Measurements from ENCODE around the gene BCL2L15.

The BCL2L15 gene

DNA sequence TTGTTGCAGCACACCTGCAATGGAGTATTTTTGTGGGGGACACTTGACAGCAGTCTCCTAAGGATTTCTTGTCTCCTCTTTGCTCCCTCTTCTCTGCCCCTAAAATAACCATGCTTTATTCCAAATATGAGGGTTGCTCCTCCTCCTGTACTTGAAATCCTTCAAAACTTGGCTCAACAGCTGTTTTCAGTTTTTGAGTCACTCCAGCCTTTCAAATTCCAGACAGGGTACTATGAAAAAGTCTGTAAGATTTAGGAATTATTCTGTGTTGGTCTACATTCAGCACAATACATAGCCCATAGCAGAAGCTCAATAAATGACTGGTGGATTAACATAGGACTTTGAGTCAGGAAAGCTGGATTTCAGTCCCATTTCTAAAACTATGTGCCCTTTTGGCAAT is 11.7 kb upstream of the BCL2L15 start:
- DNase-seq: no peak

GRCh38 chr1:113898241-113898814 is 10.9 kb upstream of the BCL2L15 start:
- Histone ChIP-seq H3K79me1 (ENCODE audit: low read length) (no peaks in the 10 kb centered on the region), H2BK120ac (ENCODE audit: insufficient read depth, low read length, poor library complexity) (no peak overlapping the region), H4K8ac (ENCODE audit: low read depth, low read length) (no peak overlapping the region), H3K23ac (ENCODE audit: low read length) (no peak overlapping the region), H3K36me3 (ENCODE audit: control insufficient read depth in 1 of 2, insufficient read depth in 2 of 2, low read length in 2 of 2) (peaks cover 2 to 17% of the 10 kb centered on the region in 2 experiments), H3K27ac (ENCODE audit: low read depth, low read length) (no peak overlapping the region), H4K12ac (ENCODE audit: low read depth, low read length) (no peak overlapping the region), H3K4me1 (ENCODE audit: control insufficient read depth in 1 of 2, insufficient read depth in 2 of 2, low read length in 2 of 2) (no peaks in the 10 kb centered on the region), H2AK5ac (ENCODE audit: low read length) (no peak overlapping the region), H2AFZ (ENCODE audit: insufficient read depth, low read length, poor library complexity) (no peak overlapping the region), H4K91ac (ENCODE audit: low read depth, low read length) (no peak overlapping the region), H3K4me3 (ENCODE audit: low read depth, low read length) (no peak overlapping the region), H3K4me2 (ENCODE audit: low read length) (no peak overlapping the region), H3K27me3 (ENCODE audit: insufficient read depth, low read length) (no peaks in the 10 kb centered on the region), H3K18ac (ENCODE audit: low read length) (no peak overlapping the region), H2BK5ac (ENCODE audit: low read depth, low read length, poor library complexity) (no peak overlapping the region), H3K79me2 (ENCODE audit: control insufficient read depth, insufficient read depth, low read length, poor library complexity) (no peaks in the 10 kb centered on the region), H3K9me3 (ENCODE audit: insufficient read depth, low read depth, low read length) (no peaks in the 10 kb centered on the region), H3K4ac (ENCODE audit: low read depth, low read length) (no peak overlapping the region), H3K14ac (ENCODE audit: low read length) (no peak overlapping the region), H2BK12ac (ENCODE audit: low read length) (no peak overlapping the region), H3K9ac (ENCODE audit: low read length) (no peak overlapping the region)
- DNase-seq: no peak
- no CpG with 5 or more reads among the region's 1 CpG for WGBS (ENCODE audit: extremely low coverage, insufficient coverage, insufficient read length)

More for the DNA sequence above, 11.7 kb upstream of the BCL2L15 start:
- H4K91ac ChIP-seq (ENCODE audit: low read depth, low read length): no peak overlapping the region
- H3K4me1 ChIP-seq (ENCODE audit: control insufficient read depth in 1 of 2, insufficient read depth in 2 of 2, low read length in 2 of 2): peaks cover 0 to 2% of the 10 kb centered on the region in 2 experiments
- no peaks in the 10 kb centered on the region for H3K79me1 ChIP-seq (ENCODE audit: low read length)
- no peak overlapping the region for H3K4ac ChIP-seq (ENCODE audit: low read depth, low read length)
- H2BK12ac ChIP-seq (ENCODE audit: low read length): no peak overlapping the region
- H3K14ac ChIP-seq (ENCODE audit: low read length): no peak overlapping the region
- no peaks in the 10 kb centered on the region for H3K9me3 ChIP-seq (ENCODE audit: insufficient read depth, low read depth, low read length)
- no peak overlapping the region for H4K8ac ChIP-seq (ENCODE audit: low read depth, low read length)
- no peak overlapping the region for H2AFZ ChIP-seq (ENCODE audit: insufficient read depth, low read length, poor library complexity)
- H3K18ac ChIP-seq (ENCODE audit: low read length): no peak overlapping the region
- H3K23ac ChIP-seq (ENCODE audit: low read length): no peak overlapping the region
- no peak overlapping the region for H3K9ac ChIP-seq (ENCODE audit: low read length)
- no peak overlapping the region for H3K4me3 ChIP-seq (ENCODE audit: low read depth, low read length)
- H3K36me3 ChIP-seq (ENCODE audit: control insufficient read depth in 1 of 2, insufficient read depth in 2 of 2, low read length in 2 of 2): peaks cover 2 to 17% of the 10 kb centered on the region in 2 experiments
- no peak overlapping the region for H2AK5ac ChIP-seq (ENCODE audit: low read length)
- H2BK5ac ChIP-seq (ENCODE audit: low read depth, low read length, poor library complexity): no peak overlapping the region
- H3K79me2 ChIP-seq (ENCODE audit: control insufficient read depth, insufficient read depth, low read length, poor library complexity): no peaks in the 10 kb centered on the region
- no peak overlapping the region for H3K4me2 ChIP-seq (ENCODE audit: low read length)
- H2BK120ac ChIP-seq (ENCODE audit: insufficient read depth, low read length, poor library complexity): no peak overlapping the region
- no peak overlapping the region for H4K12ac ChIP-seq (ENCODE audit: low read depth, low read length)
- no peak overlapping the region for H3K27ac ChIP-seq (ENCODE audit: low read depth, low read length)
- H3K27me3 ChIP-seq (ENCODE audit: insufficient read depth, low read length): no peaks in the 10 kb centered on the region

- Histone ChIP-seq H3K36me3 (ENCODE audit: control insufficient read depth in 1 of 2, insufficient read depth in 2 of 2, low read length in 2 of 2) (peaks cover 2 to 13% of the 10 kb centered on the region in 2 experiments), H3K4ac (ENCODE audit: low read depth, low read length) (no peak overlapping the region), H2BK5ac (ENCODE audit: low read depth, low read length, poor library complexity) (no peak overlapping the region), H3K27me3 (ENCODE audit: insufficient read depth, low read length) (no peaks in the 10 kb centered on the region), H3K4me2 (ENCODE audit: low read length) (no peak overlapping the region), H4K12ac (ENCODE audit: low read depth, low read length) (no peak overlapping the region), H3K79me1 (ENCODE audit: low read length) (no peaks in the 10 kb centered on the region), H2BK120ac (ENCODE audit: insufficient read depth, low read length, poor library complexity) (no peak overlapping the region), H4K91ac (ENCODE audit: low read depth, low read length) (no peak overlapping the region), H3K27ac (ENCODE audit: low read depth, low read length) (no peak overlapping the region), H3K9ac (ENCODE audit: low read length) (no peak overlapping the region), H3K79me2 (ENCODE audit: control insufficient read depth, insufficient read depth, low read length, poor library complexity) (no peaks in the 10 kb centered on the region), H3K14ac (ENCODE audit: low read length) (no peak overlapping the region), H3K4me1 (ENCODE audit: control insufficient read depth in 1 of 2, insufficient read depth in 2 of 2, low read length in 2 of 2) (no peaks in the 10 kb centered on the region), H2BK12ac (ENCODE audit: low read length) (no peak overlapping the region), H3K23ac (ENCODE audit: low read length) (no peak overlapping the region), H4K8ac (ENCODE audit: low read depth, low read length) (no peak overlapping the region), H2AFZ (ENCODE audit: insufficient read depth, low read length, poor library complexity) (no peak overlapping the region), H3K18ac (ENCODE audit: low read length) (no peak overlapping the region), H3K4me3 (ENCODE audit: low read depth, low read length) (no peak overlapping the region), H2AK5ac (ENCODE audit: low read length) (no peak overlapping the region), H3K9me3 (ENCODE audit: insufficient read depth, low read depth, low read length) (no peaks in the 10 kb centered on the region)
- no peak for DNase-seq
- no CpG with 5 or more reads among the region's 8 CpGs for WGBS (ENCODE audit: extremely low coverage, insufficient coverage, insufficient read length)
These were observed 8.6 kb upstream of the BCL2L15 start for GRCh38 chr1:113895961-113896360.

DNA sequence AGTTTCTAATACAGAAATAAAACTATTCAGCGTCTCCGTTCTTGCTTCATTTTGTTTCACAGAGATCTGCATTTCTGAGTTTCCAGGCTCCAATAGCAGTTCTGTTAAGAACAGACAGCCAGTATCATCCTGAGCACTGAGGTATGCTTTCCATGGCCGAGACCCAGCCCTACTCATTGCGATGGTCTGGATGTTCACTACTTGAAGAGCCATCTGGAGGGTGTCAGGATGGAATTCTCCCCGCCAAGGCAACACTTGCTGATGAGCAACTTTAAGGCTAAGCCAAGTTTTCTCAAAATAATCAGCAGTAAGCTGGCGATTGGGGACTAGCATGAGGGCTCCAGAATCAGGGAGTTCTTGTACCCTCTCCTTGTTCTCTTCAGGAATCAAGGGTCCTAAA is 7.7 kb upstream of the BCL2L15 start:
- Histone ChIP-seq H2AK5ac (ENCODE audit: low read length) (no peak overlapping the region), H3K9me3 (ENCODE audit: insufficient read depth, low read depth, low read length) (no peaks in the 10 kb centered on the region), H3K18ac (ENCODE audit: low read length) (no peak overlapping the region), H2BK5ac (ENCODE audit: low read depth, low read length, poor library complexity) (no peak overlapping the region), H3K79me1 (ENCODE audit: low read length) (no peaks in the 10 kb centered on the region), H3K4me1 (ENCODE audit: control insufficient read depth in 1 of 2, insufficient read depth in 2 of 2, low read length in 2 of 2) (no peaks in the 10 kb centered on the region), H4K8ac (ENCODE audit: low read depth, low read length) (no peak overlapping the region), H3K4me3 (ENCODE audit: low read depth, low read length) (no peak overlapping the region), H4K12ac (ENCODE audit: low read depth, low read length) (no peak overlapping the region), H3K79me2 (ENCODE audit: control insufficient read depth, insufficient read depth, low read length, poor library complexity) (no peaks in the 10 kb centered on the region), H4K91ac (ENCODE audit: low read depth, low read length) (no peak overlapping the region), H3K27ac (ENCODE audit: low read depth, low read length) (no peak overlapping the region), H2BK12ac (ENCODE audit: low read length) (no peak overlapping the region), H3K9ac (ENCODE audit: low read length) (no peak overlapping the region), H2BK120ac (ENCODE audit: insufficient read depth, low read length, poor library complexity) (no peak overlapping the region), H3K23ac (ENCODE audit: low read length) (no peak overlapping the region), H3K4ac (ENCODE audit: low read depth, low read length) (no peak overlapping the region), H2AFZ (ENCODE audit: insufficient read depth, low read length, poor library complexity) (no peak overlapping the region), H3K4me2 (ENCODE audit: low read length) (no peak overlapping the region), H3K36me3 (ENCODE audit: control insufficient read depth in 1 of 2, insufficient read depth in 2 of 2, low read length in 2 of 2) (peaks cover 2 to 13% of the 10 kb centered on the region in 2 experiments), H3K14ac (ENCODE audit: low read length) (no peak overlapping the region), H3K27me3 (ENCODE audit: insufficient read depth, low read length) (no peaks in the 10 kb centered on the region)
- WGBS (ENCODE audit: extremely low coverage, insufficient coverage, insufficient read length): no CpG with 5 or more reads among the region's 6 CpGs
- no peak for DNase-seq
